Fibroblast of skin of abdomen (primary cell): ENCODE data around the gene LIF. TPM values are rescaled to one million over a fixed set of nuclear protein-coding genes. Genes with fewer than 3 reads are reported as not detected.
A peak's percentile ranks its signal among the peaks of the same experiment; 100 is the strongest.

ENCODE experiments used
- DNase-seq: peaks from one replicate; pipeline ENCODE4 v3.0.0-alpha.2; 2013
- polyA plus RNA-seq, 2 experiments: library from polyadenylated mRNA; unstranded; fragments of 120-200 nt; gene quantifications; one replicate each; pipeline ENCODE4 v1.2.1, GENCODE V29; 2013; ENCODE audit not compliant: insufficient read length in 2 of 2

Gene LIF
- polyA plus RNA-seq (2013, experiment 1 of 2; ENCODE audit: insufficient read length): 5.6 TPM
- 5.7 TPM for polyA plus RNA-seq (2013, experiment 2 of 2; ENCODE audit: insufficient read length)

DNA sequence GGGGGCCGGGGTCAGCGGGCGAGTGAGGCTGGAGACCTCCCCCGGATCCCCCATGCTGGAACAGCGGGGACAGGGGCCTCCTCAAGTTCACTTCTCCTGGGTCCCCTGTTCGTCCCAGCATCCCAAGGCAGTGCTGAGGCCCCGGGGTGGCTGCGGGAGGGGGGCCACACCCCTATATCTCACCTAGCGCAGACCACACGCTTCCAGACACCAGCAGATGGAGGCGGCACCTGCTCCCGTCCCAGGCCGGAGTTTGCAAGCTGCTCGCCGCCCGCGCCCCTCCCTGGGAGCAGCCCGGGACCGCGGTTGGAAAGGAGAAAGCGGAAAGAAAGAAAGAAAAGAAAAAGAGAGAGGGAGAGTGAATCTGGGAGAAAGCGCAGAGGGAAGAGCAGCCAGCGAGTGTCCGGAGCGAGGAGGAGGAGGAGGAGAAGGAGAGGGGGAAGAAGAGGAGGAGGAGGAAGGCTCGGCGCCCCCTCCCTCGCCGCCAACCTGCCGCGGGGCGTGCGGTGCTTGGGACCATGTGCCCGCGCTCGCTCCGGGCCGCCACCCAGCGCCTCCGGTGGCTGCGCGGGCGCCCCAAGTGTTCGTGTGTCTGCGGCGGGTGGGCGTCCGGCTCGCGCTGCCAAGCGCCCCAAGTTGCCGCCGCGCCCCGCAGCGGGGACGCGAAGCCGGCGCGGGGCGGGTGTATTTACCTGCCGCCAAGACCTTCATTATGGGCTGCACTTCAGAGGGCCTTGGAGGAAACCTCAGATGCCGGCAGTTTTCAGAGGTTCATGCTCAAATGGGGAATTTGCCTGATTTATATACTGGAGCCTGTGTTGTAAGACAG lies at the start of gene LIF:
TSS of gene LIF (minus strand) at position 775 of the 829 bp plus-strand sequence. CDS start at position 711, 64 bp downstream.
- DNase-seq: no peak

DNA sequence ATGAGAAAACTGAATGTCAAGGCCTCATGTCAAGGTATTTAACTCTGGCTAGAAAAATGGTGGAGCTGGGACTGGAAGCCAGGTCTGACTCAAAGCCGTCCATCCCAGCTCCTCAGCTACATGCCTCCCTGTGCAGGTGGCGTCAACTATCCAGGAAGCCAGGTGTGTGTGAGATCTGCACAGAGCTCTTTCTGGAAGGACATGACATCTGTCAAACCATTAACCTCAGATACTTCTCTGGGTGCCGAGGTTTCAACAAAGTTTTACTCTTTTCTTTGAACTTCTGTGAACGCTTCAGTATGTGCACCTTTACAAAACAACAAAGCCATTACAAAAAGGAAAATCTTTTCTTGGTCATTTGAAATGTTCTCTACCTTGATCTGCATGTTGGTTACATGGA lies 49.8 kb upstream of the LIF start:
- no peak for DNase-seq

DNA sequence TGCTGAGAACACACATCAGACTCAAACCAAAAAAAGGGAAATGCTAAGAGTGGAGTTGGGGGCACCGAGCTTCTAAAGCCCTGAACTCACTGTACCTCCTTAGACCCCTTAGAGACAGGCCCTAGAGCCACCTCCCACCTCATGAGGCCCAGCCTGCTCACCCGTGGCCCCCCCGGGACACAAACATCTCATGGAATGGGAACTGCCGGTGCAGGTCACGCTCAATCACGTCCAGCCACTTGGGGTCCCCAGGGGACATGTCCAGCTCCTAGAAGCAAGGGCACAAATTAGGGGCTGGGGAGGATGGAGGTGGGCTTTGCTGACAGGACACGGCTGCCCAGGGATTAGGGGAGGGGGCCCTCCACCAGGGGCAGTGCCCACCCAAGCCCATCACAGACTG lies 49.0 kb upstream of the LIF start:
- DNase-seq: no peak

DNA sequence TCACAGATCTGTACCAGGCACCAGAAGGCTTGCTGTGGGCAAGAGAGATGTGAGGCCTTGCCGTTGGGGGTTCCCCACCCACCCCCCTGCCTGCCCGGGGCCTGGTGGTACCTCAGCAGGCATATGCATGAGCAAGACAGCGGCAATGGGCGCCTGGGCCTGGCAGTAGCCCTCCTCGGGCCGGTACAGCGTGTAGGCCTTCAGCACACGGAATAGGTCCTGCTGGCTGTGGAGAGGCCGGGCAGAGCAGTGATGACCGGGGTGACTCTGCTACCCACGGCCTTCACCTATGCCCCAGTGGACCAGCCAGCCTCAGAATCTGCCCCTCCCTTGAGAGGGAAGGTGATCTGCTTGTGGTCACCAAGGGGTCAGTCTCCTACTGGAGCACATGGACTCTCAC lies 48.3 kb upstream of the LIF start:
- no peak for DNase-seq

DNA sequence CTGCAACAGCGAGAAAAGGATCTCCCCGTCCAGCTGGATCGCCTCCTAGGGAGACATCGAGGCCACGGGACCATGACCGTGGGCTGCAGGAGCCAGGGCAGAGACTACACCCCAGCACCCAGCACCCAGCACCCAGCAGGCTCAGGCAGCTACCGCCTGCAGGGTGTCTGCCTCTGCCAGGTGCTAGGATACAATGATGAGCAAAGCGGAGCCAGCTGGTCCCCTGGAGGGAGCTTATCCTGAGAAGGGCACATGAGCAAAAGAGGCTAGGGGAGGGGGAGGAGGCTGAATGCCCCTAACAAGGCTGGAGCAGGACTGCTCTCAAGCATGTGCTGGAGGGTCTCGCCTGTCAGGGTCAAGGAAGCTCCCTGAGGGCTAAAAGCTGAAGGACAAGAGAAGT lies 47.5 kb upstream of the LIF start:
- no peak for DNase-seq

DNA sequence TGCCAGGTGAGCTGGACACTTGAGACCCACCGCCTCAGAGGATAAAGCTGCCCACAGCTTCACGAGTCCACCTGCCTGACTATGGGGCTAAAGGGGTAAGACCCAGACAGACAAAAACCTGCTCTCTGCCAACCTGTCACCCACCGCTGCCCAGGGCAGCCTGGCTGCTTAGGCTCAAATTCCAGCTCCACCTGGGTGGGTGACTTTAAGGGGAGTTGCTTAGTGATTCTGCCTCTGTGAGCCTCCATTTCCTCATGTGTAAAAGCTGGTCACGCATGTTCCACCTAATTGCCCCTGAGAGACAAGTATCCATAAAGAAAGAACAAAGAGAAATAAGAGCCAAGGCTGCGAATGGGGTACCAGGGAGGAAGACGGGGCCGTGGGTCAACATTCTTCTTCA lies 46.5 kb upstream of the LIF start:
- DNase-seq: no peak

DNA sequence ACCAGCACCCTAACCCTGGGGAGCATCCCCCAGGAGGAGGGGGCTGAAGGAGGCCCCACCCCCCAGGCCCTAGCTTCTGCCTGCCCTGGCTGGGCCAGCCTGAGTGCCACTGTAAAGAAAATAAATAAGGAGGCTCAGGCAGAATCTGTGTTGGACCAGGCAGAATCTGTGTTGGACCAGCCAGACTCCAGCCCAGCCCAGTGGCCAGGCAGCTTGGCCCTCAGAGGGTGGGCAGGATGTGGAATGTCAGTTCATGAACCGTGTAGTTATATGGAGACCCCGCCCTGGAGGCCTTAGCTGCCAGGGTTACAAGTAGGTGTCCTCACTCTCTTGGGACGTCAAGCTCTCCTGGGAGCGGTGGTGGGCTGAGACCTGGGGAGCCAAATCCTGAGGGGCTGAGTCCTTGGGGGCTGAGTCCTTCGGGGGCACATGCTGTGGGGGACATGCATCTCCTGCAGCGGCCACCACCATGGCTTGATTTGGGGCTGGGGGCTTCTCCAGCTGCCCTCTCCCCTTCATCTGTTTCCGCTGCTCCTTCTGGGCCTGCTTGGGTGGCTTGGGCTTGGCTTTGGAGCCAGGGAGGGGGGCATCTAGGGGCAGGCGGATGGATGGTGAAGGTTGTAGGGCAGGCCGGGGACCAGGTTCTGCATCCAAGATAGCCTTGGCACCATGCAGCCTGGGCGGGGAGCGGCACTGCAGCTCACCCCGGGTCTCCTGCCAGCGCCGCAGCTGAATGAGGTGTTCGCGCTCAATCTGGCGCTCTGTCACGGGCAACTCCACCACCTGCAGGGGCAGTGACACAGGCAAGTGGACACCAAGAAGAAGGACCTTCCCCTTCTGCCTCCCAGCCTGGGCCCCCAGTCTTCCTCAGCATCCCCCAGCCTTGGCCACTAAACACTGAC lies 45.8 kb upstream of the LIF start:
- no peak for DNase-seq

DNA sequence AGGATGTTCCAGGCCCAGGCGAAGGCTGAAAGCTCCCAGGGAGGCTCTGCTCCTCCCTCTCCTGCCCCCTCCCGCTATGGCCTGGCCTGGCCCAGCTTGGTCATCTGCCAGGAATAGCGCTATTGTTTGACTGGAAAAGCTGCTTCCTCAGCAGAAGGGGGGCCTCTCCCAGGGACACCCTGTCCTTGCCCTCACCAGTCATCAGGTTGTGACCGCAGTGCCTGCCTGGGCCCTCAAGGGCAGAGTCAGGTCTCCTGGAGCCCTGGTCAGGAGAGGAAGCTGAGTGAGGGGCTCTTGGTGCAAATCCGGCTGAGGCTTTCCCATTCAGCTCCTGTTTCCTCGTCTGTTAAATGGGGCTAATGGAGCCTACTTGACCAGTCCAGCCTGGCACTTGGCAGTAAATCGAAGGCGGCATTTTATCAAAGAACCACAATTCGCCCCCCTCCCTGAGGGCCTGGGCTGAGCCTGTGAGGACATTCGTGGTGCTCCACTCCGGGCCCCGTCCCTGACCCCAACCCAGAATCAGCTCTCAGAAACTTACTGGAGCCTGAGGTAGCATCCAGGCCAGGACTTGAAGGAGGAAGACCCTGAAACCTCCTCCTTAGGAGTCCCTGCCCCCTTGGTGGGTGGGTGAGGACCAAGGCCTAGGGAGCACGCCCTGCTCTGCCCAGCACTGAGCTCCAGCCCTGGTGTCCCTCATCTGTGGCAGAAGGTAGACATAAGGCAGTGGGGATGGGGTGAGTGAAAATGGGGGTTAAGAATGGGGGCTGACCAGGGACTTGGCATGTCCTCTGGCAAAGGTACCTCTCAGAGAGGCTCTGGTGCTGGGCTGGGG lies 44.7 kb upstream of the LIF start:
- no peak for DNase-seq

DNA sequence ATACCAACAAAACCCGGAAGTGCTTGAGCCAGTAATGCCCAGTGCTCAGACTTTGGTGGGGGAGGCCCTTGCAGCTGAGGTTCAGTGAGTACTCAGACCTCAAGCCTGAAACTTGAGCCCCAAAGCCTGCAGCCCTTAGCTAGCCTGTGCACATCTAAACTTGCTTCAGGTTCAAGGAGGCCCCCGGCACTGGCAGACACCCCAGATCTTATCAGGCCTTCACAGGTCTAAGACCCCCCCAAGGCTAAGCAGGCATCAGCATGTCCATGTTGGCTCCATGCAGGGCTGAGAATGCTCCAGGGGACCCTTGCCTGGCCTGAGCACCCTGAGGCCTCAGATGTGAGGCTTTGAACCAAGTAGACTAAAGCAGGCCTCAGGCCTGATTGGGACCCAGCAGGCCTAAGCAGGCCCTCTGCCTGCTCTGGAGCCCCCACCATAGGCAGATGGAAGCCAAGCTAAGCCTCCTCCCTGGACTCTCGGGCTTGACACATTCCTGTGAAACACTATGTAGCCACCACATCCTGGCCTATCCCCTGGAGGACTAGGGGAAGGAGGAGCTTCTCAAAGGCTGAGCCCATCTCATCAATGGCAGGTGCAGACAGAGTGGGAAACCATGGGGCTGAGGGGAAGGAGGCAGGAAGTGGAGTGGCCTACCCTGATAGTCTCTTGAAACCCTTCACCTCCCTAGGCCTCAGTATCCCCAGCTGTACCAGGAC lies 43.9 kb upstream of the LIF start:
- DNase-seq: peak; percentile 51

DNA sequence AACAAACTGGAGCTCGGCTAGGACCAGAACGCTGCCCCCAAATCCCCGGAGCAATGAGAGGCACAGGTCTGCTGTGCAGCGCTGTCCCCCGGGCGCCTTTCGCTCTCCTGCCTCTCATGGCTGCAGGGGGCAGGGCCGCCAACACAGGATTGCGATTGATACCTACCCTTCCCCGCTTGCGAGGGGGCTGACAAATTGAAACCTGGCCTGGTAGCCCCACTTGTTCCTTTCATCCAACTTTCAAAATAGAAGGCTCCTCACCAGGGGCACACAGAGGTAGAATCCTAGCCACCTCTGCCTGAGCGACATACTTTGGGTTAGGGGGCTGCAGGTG lies 43.4 kb upstream of the LIF start:
- DNase-seq: no peak

DNA sequence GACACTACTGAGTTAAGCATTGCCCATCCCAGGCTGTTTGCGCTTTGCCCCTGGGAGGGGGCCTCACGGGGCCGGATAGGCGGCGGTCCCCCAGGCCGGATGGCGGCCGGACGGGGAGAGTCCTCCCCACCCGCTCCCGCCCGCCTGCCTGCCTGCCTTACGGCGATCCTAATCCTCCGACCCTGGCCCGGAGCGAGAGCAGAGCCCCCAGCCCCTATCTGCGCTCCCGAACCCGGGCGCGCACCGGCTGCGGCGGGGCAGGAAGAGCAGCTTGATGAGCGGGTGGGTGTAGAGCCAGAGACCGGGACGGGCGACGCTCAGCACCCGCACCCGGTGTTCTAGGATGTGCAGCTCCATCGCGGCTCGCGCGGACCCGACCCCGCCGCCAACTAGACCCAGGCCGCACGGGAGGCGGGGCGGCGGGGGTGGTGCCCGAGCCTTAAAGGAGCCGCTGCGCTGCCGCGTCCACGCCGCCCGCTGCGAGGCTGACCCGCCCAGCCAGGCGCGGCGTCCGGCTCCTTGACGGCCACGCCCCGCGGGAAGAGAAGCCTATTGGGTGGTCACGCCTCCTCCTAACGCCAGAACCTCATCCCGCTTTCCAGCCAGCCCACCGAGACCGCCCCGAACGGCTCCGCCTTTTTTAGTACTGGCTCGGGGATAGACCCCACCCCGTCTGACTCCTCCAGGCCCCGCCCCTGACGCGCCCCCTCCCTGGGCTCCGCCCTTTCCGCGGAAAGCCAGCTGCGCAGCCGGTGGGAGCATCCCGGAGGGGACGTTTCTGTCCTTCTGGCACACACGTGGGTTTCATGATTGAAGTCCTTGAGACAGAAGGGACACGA lies 42.8 kb upstream of the LIF start, which contains the start of gene CASTOR1:
TSS of gene CASTOR1 (minus strand) at position 365 of the 839 bp plus-strand sequence. CDS start at position 357, 8 bp downstream.
- peak; percentile 98 for DNase-seq

DNA sequence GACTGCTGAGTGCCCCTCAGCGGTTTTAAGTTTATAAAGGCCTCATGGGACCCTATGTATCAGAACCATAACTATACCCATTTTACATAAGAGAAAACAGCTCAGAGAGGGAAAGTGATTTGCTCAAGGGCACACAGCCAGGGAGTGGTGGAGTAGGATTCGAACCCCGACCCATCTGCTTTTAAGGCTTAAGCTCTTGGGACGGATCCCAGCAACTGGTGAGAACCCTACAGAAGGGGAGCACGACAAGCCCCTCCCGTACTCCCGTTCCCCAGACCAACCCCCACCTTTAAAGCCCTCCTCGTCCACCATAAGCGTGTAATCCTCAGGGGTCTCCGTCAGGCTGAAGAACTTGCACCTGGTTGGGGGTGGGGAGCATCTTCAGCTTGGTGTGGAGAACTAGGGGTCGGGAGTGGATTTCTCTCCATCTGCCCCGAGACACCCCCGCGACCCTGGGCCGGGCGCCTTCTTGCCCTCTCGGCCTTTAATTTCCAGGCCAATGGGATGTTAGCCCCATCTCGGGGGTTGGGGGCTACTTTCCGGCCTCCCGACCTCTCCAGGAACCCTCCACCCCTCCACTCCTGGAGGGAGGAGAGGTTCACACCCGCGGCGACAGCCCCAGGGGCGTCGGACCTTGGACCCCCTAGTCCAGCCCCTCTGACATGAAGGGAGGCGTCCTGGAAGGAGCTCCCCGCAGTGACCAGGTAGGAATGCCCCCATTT lies 42.0 kb upstream of the LIF start:
- no peak for DNase-seq

DNA sequence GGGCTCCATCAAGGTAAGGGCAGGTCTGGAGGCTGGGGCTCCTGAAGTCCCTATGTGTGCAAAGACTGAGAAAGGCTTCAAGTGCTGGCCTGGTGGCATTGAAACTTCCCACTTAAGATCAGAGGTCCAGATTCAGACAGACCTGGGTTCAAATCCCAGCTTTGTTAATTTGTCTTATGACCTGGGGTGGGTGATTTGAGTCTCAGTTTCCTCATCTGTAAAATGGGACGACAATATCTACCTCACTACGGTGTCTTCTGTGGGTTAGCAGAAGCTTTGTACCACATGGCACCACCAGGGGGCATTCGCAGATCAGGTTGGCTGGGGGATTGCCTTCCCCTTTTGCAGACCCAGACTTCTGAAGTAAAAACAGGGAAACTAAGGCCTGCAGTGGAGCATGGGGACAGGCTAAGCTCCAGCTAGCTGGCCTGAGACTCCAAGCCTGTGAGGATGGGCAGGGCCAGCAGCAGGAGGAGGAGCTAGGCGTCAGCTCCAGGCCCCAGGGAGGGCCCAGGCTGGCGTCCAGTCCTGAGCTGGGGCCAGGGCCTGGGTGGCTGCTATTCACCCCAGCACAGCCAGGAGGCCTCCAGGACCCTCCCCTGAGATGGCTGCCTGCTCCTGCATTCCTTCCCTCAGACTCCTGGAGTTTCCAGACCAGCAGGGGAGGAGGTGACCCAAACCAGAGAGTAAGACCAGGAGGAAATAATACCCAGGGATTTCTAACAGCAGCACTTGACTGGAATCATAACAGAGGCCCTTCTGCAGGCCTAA lies 41.3 kb upstream of the LIF start:
- DNase-seq: peak; percentile 88

DNA sequence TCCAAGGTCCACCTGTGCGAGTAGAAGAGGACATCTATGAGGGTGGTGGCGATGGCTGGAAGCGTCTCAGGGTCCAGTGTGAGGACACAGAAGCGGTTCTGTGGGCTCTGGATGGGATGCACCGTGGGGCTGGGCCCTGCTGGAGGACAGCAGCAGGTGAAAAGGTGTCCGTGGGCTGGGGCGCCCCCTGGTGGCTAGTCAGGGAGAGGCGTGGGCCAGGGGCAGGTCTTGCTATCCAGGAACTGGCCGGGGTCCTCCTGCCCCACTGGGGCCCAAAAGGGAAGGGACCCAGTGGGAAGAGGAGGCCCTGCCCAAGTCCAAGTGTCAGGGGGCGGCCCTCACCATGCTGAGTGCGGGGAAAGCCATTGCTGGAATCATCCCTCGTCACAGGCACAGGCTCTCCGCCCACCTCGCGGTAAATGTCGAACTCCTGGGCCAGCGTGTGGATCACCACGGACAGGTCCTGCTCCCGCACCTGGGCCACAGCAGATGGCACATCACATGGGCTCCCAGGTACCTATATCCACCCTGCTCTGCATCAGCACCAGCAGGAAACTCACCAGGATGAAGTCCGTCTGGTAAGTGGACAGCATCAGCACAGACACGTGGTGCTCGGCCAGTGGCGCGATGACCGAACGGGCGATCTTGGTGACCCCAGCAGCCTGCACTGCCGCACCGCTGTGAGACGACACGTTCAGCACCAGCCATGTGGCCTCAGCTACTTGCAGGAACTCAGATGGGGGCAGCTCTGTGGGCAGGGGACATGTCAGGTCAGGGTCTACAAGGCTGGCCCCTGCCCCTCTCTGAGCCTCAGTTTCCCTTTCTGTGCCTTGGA lies 40.5 kb upstream of the LIF start:
- DNase-seq: peak; percentile 25

DNA sequence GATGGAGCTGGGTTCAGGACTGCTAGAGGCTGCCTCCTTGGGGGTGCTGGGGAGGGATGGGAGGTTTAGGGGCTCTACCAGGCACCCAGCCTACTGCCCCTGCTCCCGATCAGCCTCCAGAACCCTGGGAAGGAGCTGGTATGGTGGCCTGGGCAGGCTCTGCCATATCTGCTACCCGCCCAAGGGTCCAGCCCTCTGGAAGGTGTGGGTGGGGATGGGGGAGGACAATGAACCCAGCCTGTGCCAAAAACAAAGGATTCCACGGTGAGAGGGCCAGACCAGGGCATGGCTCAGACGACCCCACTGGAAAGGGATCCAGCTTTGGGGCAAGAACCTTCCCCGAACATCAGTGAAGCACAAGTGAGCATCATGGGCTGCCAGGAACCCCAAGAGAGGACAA lies 39.8 kb upstream of the LIF start:
- no peak for DNase-seq

DNA sequence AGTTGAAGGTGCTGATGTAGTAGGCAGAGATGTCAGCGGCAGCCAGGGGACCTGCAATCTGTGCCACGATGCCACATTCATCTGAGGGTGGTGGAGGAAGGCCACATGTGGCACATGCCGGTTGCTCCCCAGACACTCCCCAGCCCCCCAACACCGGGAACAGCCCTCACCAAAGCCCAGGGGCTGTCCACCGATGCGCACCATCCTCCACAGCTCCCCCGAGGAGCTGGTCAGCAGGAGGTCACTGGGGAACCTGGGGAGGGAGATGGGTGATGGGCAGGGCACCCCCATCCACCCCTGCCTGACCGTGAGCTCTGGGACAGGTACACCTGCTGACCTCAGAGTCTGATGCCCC lies 39.3 kb upstream of the LIF start:
- DNase-seq: no peak

DNA sequence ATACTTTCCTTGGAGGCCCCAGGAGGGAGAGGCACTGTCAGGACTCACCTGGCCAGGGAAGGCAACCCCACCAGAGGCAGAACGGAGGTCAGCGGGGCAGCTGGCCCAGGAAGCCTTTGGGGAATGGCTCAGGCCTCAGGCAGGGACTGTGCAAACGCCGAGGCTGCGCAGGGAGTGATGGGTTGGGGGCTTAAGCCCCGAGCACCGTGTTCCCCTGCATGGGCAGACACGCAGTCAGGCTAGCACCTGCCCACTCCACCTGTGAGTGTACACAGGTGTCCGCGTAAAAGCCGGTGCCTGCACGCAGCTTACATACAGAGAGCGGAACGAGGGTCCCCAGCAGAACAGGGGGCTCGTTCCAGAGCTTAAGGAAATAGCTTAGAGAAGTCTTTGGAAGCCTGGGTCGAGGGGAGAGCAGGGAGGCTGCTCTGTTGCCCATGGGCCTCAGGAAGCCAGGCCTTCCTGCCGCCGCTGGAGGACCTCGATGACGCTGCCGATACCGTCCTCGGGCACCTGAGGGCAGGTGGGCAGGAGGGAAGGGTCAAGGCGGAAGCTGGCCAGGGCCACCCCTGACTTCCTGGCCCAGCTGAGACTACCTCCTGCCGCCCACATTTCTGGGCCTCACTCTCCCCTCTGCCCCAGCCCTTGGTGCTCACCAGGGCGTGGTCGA lies 38.8 kb upstream of the LIF start:
- no peak for DNase-seq

DNA sequence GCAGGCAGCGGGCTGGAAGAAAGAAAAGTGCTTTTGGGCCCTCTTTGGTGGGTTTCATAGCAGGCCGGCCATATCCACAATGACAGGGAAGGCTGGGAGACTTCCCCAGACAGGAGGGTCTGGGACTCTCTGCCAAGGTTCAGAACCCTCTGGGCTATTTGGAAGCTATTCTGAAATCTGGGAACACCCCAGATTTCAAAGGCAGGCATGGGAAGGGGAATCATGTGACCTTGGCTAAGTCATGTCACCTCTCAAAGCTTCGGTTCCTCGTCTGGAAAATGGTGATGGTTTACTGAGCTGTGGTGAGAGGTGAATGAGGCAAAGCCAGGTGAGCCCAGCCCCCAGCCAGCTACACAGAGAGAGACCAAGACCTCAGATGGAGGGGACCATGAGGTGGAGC lies 38.1 kb upstream of the LIF start:
- DNase-seq: no peak
